K562 (cell line): ENCODE results near the gene FUCA2. TPM values are rescaled to one million over a fixed set of nuclear protein-coding genes. Genes with fewer than 3 reads are reported as not detected.

ENCODE experiments used
- CBFA2T3 ChIP-seq: fragments of 450-650 bp; IDR thresholded peaks from 2 replicates; pipeline ENCODE4 v1.6.1; 2017
- CTBP1 ChIP-seq: fragments of 450-650 bp; IDR thresholded peaks from 2 replicates; pipeline ENCODE4 v1.6.1; 2016; ENCODE audit warnings: borderline replicate concordance
- CXXC5 ChIP-seq: fragments of 250-450 bp; sonication (Bioruptor Pico); IDR thresholded peaks from 2 replicates; pipeline ENCODE4 v1.8.0; 2022; ENCODE audit warnings: inconsistent platforms, mild to moderate bottlenecking, moderate library complexity
- DPF2 ChIP-seq: fragments of 450-650 bp; IDR thresholded peaks from 2 replicates; pipeline ENCODE4 v1.6.1; 2016
- ETV1 ChIP-seq: fragments of 450-650 bp; conservative IDR thresholded peaks from 2 replicates; pipeline ENCODE4 v1.6.1; 2016; ENCODE audit warnings: missing genetic modification characterization, control low read depth, low read depth, missing compliant biosample characterization
- LEF1 ChIP-seq: fragments of 450-650 bp; IDR thresholded peaks from 2 replicates; pipeline ENCODE4 v1.6.1; 2016; ENCODE audit warnings: mild to moderate bottlenecking
- MEF2A ChIP-seq: IDR thresholded peaks from 2 replicates; pipeline ENCODE4 v1.6.1; 2011; ENCODE audit warnings: low read depth, mild to moderate bottlenecking, low read length, moderate library complexity; ENCODE audit not compliant: control insufficient read depth
- MTA2 ChIP-seq: fragments of 450-650 bp; IDR thresholded peaks from 2 replicates; pipeline ENCODE4 v1.6.1; 2016; ENCODE audit warnings: low read depth
- MTF1 ChIP-seq: fragments of 250-450 bp; sonication (Bioruptor Pico); IDR thresholded peaks from 2 replicates; pipeline ENCODE4 v1.9.0; 2021; ENCODE audit warnings: moderate library complexity, mild to moderate bottlenecking, inconsistent platforms, borderline replicate concordance
- NFATC3 ChIP-seq: fragments of 450-650 bp; IDR thresholded peaks from 2 replicates; pipeline ENCODE4 v1.6.1; 2017; ENCODE audit warnings: mild to moderate bottlenecking
- NFIC ChIP-seq: fragments of 450-650 bp; IDR thresholded peaks from 2 replicates; pipeline ENCODE4 v1.6.1; 2017; ENCODE audit warnings: mild to moderate bottlenecking, inconsistent platforms
- RBM17 ChIP-seq: fragments of 200-400 bp; formaldehyde crosslinking; IDR thresholded peaks from 2 replicates; pipeline ENCODE4 v1.6.1; 2017; ENCODE audit warnings: low read depth, mild to moderate bottlenecking, low read length, borderline replicate concordance
- TAL1 ChIP-seq: fragments of 450-650 bp; IDR thresholded peaks from 2 replicates; pipeline ENCODE4 v1.6.1; 2016; ENCODE audit warnings: mild to moderate bottlenecking
- TCF3 ChIP-seq: sonication (generic); formaldehyde crosslinking; IDR thresholded peaks from 2 replicates; pipeline ENCODE4 v1.4.0; 2020; ENCODE audit warnings: mild to moderate bottlenecking, missing genetic modification reagents
- ZBTB2 ChIP-seq: fragments of 450-650 bp; IDR thresholded peaks from 2 replicates; pipeline ENCODE4 v1.6.1; 2016; ENCODE audit warnings: antibody characterized with exemption
- ZEB2 ChIP-seq: fragments of 450-650 bp; IDR thresholded peaks from 2 replicates; pipeline ENCODE4 v1.6.1; 2016
- ZNF639 ChIP-seq, 2 experiments: fragments of 200-800 bp in 1 of 2; sonication (Bioruptor generic) in 1 of 2; sonication (generic) in 1 of 2; formaldehyde crosslinking in 1 of 2; IDR thresholded peaks in 1 of 2; conservative IDR thresholded peaks in 1 of 2; 2 replicates each; pipeline versions ENCODE4 v1.5.0 to v1.6.1; 2016 to 2020; ENCODE audit warnings: missing compliant biosample characterization in 1 of 2, missing genetic modification characterization in 1 of 2, missing genetic modification reagents in 1 of 2
- polyA plus RNA-seq, 8 experiments: library from polyadenylated mRNA; depleted of rRNA in 4 of 8; stranded (reverse) in 5 of 8; unstranded in 3 of 8; fragments of >200 nt; fragmentation: Nextera tagmentation in 2 of 8; fragmentation: Illumina TruSeq in 1 of 8; extraction: Ambion mirVana in 2 of 8; extraction: Trizol in 1 of 8; gene quantifications; 2 replicates each; pipeline versions ENCODE4 v1.2.1 to v1.2.3, GENCODE V29; 2011 to 2014; ENCODE audit warnings: inconsistent platforms in 1 of 8, missing spikeins in 1 of 8
- total RNA-seq, 7 experiments: library from RNA; depleted of rRNA in 6 of 7; stranded (reverse); fragments of >200 nt in 6 of 7; fragmentation: Illumina TruSeq in 2 of 7; extraction: Trizol in 2 of 7; gene quantifications; 2 replicates each; pipeline versions ENCODE4 v1.2.1 to v1.2.3, GENCODE V29; 2011 to 2021; ENCODE audit warnings: low replicate concordance in 1 of 7
- TF ChIP-seq, protein P1 (sequence below), 2 experiments: IDR thresholded peaks; 2 replicates each; pipeline ENCODE4 v1.6.1; 2011; ENCODE audit warnings: borderline replicate concordance in 1 of 2, control low read depth in 1 of 2, low read depth in 1 of 2, low read length in 1 of 2, mild to moderate bottlenecking in 1 of 2, mixed read lengths in 1 of 2, moderate library complexity in 1 of 2; ENCODE audit not compliant: insufficient read depth in 1 of 2, insufficient read length in 1 of 2, poor library complexity in 1 of 2, severe bottlenecking in 1 of 2; ENCODE audit errors: extremely low read depth in 1 of 2
- TF ChIP-seq, protein P2 (sequence below): fragments of 450-650 bp; IDR thresholded peaks from 2 replicates; pipeline ENCODE4 v1.6.1; 2017; ENCODE audit warnings: antibody characterized with exemption, mild to moderate bottlenecking
- TF ChIP-seq, protein P3 (sequence below): sonication (generic); IDR thresholded peaks from 2 replicates; pipeline ENCODE4 v1.6.1; 2016

Gene FUCA2
- total and polyA plus RNA-seq, 9 of the 15 experiments (the other 6 are each of a cell fraction or from before 2014, with no cell fraction given), result 20.6 to 112 (median 79.3) TPM

DNA sequence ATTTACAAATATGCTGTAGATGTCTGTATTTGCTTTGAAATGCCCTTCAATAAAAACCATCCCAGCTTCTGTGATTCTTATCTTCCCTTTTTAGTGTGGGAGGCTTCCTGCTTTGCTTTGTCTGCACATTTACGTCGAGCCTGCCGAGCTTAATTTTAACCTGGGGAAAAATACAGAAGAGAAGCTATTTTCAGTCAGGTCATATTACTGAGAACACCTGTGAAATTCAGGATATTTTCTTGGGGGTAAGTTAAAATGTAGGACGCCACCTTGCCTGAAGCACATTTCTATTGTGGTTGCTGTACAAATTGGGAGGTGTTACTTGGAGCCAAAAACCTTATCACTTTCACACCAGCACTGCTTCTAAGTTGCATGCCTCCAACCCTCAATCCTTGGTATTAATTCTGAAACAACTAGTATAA lies 43.6 kb upstream of the FUCA2 start (continued):
- TF ChIP-seq TCF3 (CRISPR knock-in tag) (peak; percentile 48), ZBTB2 (0 out of 2 replicates have a peak, but pooled peaks have one; percentile 33), ZNF639 (CRISPR knock-in tag; conservative IDR thresholded peaks at IDR 0.05 in 1 of 2, IDR thresholded peaks at IDR 0.05 in 1 of 2) (no peak), MEF2A (no peak), ZEB2 (peak; percentile 36; the same call in 1 of the 2 replicates), MTA2 (0 out of 2 replicates have a peak, but pooled peaks have one; percentile 17), NFIC (0 out of 2 replicates have a peak, but pooled peaks have one; percentile 26), NFATC3 (0 out of 2 replicates have a peak, but pooled peaks have one; percentile 62), DPF2 (peak; percentile 85), RBM17 (no peak), TAL1 (peak; percentile 32; the same call in 1 of the 2 replicates), LEF1 (peak; percentile 61), ETV1 (tag) (peak; percentile 81), CBFA2T3 (peak; percentile 66), MTF1 (no peak), CXXC5 (CRISPR knock-in tag) (0 out of 2 replicates have a peak, but pooled peaks have one; percentile 42), CTBP1 (peak; percentile 50; the same call in 1 of the 2 replicates)
- TF ChIP-seq, protein P1, sequence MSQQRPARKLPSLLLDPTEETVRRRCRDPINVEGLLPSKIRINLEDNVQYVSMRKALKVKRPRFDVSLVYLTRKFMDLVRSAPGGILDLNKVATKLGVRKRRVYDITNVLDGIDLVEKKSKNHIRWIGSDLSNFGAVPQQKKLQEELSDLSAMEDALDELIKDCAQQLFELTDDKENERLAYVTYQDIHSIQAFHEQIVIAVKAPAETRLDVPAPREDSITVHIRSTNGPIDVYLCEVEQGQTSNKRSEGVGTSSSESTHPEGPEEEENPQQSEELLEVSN (IDR thresholded peaks at IDR 0.05; ENCODE audit: borderline replicate concordance in 1 of 2, extremely low read depth in 1 of 2, insufficient read depth in 1 of 2, insufficient read length in 1 of 2, low read depth in 1 of 2, low read length in 1 of 2, poor library complexity in 1 of 2, severe bottlenecking in 1 of 2), result peak in 1 of 2 experiments; percentile 31
- TF ChIP-seq, protein P2, sequence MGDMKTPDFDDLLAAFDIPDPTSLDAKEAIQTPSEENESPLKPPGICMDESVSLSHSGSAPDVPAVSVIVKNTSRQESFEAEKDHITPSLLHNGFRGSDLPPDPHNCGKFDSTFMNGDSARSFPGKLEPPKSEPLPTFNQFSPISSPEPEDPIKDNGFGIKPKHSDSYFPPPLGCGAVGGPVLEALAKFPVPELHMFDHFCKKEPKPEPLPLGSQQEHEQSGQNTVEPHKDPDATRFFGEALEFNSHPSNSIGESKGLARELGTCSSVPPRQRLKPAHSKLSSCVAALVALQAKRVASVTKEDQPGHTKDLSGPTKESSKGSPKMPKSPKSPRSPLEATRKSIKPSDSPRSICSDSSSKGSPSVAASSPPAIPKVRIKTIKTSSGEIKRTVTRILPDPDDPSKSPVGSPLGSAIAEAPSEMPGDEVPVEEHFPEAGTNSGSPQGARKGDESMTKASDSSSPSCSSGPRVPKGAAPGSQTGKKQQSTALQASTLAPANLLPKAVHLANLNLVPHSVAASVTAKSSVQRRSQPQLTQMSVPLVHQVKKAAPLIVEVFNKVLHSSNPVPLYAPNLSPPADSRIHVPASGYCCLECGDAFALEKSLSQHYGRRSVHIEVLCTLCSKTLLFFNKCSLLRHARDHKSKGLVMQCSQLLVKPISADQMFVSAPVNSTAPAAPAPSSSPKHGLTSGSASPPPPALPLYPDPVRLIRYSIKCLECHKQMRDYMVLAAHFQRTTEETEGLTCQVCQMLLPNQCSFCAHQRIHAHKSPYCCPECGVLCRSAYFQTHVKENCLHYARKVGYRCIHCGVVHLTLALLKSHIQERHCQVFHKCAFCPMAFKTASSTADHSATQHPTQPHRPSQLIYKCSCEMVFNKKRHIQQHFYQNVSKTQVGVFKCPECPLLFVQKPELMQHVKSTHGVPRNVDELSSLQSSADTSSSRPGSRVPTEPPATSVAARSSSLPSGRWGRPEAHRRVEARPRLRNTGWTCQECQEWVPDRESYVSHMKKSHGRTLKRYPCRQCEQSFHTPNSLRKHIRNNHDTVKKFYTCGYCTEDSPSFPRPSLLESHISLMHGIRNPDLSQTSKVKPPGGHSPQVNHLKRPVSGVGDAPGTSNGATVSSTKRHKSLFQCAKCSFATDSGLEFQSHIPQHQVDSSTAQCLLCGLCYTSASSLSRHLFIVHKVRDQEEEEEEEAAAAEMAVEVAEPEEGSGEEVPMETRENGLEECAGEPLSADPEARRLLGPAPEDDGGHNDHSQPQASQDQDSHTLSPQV, result 0 out of 2 replicates have a peak, but pooled peaks have one; percentile 36
- TF ChIP-seq, protein P3, sequence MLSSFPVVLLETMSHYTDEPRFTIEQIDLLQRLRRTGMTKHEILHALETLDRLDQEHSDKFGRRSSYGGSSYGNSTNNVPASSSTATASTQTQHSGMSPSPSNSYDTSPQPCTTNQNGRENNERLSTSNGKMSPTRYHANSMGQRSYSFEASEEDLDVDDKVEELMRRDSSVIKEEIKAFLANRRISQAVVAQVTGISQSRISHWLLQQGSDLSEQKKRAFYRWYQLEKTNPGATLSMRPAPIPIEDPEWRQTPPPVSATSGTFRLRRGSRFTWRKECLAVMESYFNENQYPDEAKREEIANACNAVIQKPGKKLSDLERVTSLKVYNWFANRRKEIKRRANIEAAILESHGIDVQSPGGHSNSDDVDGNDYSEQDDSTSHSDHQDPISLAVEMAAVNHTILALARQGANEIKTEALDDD, result peak; percentile 85
